IMR-90 (cell line): ENCODE results near the gene OR2A7. TPM values are rescaled to one million over a fixed set of nuclear protein-coding genes. Genes with fewer than 3 reads are reported as not detected.
"Not testable (repeated sequence)": the region's sequence is repeated elsewhere in the genome, so short reads cannot be mapped to it uniquely, and the experiment has no call there.

Experiments
- ATAC-seq: fragments of 200-7000 bp; cut with Tn5 transposase; 2 replicates; pipeline ENCODE4 v1.9.1; 2020; ENCODE audit warnings: low read depth, mild to moderate bottlenecking, moderate library complexity
- Bru-seq: library from RNA; stranded (reverse); fragments of 400-500 nt; gene quantifications from one replicate; lab custom pipeline; 2021; lab: Mats Ljungman, UMichigan
- BruChase-seq, 2 experiments: library from RNA; stranded (reverse); fragments of 400-500 nt; gene quantifications; one replicate each; lab custom pipeline; 2021; lab: Mats Ljungman, UMichigan
- BruUV-seq: library from RNA; stranded (reverse); fragments of 400-500 nt; replicated peaks from 2 replicates; lab custom pipeline; 2021; lab: Mats Ljungman, UMichigan
- CTCF ChIA-PET: fragments of 300-600 bp; formaldehyde crosslinking; extraction: SDS; loops from one replicate; lab custom pipeline; 2021; ENCODE audit warnings: antibody characterized with exemption; lab: Yijun Ruan, JAX
- POLR2A ChIA-PET: fragments of 300-600 bp; sonication (Branson Sonifier 250); formaldehyde crosslinking; loops from one replicate; lab custom pipeline; 2022; ENCODE audit warnings: antibody characterized with exemption; ENCODE audit not compliant: unreplicated experiment; lab: Charles Lee
- DNase-seq: peaks from one replicate; pipeline ENCODE4 v3.0.0; 2013
- H2AFZ ChIP-seq: replicated peaks from 2 replicates; pipeline ENCODE3; 2013; ENCODE audit warnings: low read length, mild to moderate bottlenecking; ENCODE audit not compliant: poor library complexity
- H2AK5ac ChIP-seq: 2 replicates; pipeline ENCODE4 v1.6.1; 2013; ENCODE audit warnings: low read depth, low read length, inconsistent platforms
- H2AK9ac ChIP-seq: replicated peaks from 2 replicates; pipeline ENCODE3; 2013; ENCODE audit warnings: mild to moderate bottlenecking, low read depth, low read length, moderate library complexity; ENCODE audit not compliant: poor library complexity
- H2BK120ac ChIP-seq: 2 replicates; pipeline ENCODE4 v1.6.1; 2013; ENCODE audit warnings: low read depth, low read length, inconsistent platforms
- H2BK15ac ChIP-seq: 3 replicates; pipeline ENCODE4 v1.6.1; 2013; ENCODE audit warnings: low read depth, low read length, inconsistent platforms
- H2BK20ac ChIP-seq: 2 replicates; pipeline ENCODE4 v1.6.1; 2013; ENCODE audit warnings: low read depth, mild to moderate bottlenecking, inconsistent platforms, low read length, moderate library complexity
- H2BK5ac ChIP-seq: 2 replicates; pipeline ENCODE4 v1.6.1; 2013; ENCODE audit warnings: mild to moderate bottlenecking, low read depth, low read length, inconsistent platforms; ENCODE audit not compliant: poor library complexity, severe bottlenecking
- H3K14ac ChIP-seq: replicated peaks from 2 replicates; pipeline ENCODE4 v1.6.1; 2013; ENCODE audit warnings: low read depth, low read length, inconsistent platforms
- H3K18ac ChIP-seq: 2 replicates; pipeline ENCODE4 v1.6.1; 2013; ENCODE audit warnings: low read depth, low read length, control low read depth
- H3K23ac ChIP-seq: 2 replicates; pipeline ENCODE4 v1.6.1; 2013; ENCODE audit warnings: low read depth, low read length, inconsistent platforms
- H3K27ac ChIP-seq: 2 replicates; pipeline ENCODE4 v1.5.1; 2013; ENCODE audit warnings: mild to moderate bottlenecking, control low read depth, low read length; ENCODE audit not compliant: insufficient read depth
- H3K27me3 ChIP-seq: 2 replicates; pipeline ENCODE4 v1.6.1; 2013; ENCODE audit warnings: low read length; ENCODE audit not compliant: control insufficient read depth, insufficient read depth
- H3K36me3 ChIP-seq: 2 replicates; pipeline ENCODE4 v1.6.1; 2013; ENCODE audit warnings: low read length, mixed read lengths; ENCODE audit not compliant: control insufficient read depth, insufficient read depth
- H3K4ac ChIP-seq: 2 replicates; pipeline ENCODE4 v1.6.1; 2013; ENCODE audit warnings: low read depth, low read length, inconsistent platforms
- H3K4me1 ChIP-seq: 2 replicates; pipeline ENCODE4 v1.6.1; 2013; ENCODE audit warnings: low read length, mixed read lengths; ENCODE audit not compliant: control insufficient read depth, insufficient read depth
- H3K4me2 ChIP-seq: 2 replicates; pipeline ENCODE4 v1.6.1; 2013; ENCODE audit warnings: low read depth, mild to moderate bottlenecking, control low read depth, low read length, moderate library complexity
- H3K4me3 ChIP-seq: 2 replicates; pipeline ENCODE4 v1.5.1; 2013; ENCODE audit warnings: low read depth, mild to moderate bottlenecking, control low read depth, low read length, moderate library complexity; ENCODE audit not compliant: insufficient read depth
- H3K56ac ChIP-seq: 2 replicates; pipeline ENCODE4 v1.6.1; 2013; ENCODE audit warnings: low read length, inconsistent platforms; ENCODE audit not compliant: insufficient read depth; ENCODE audit errors: extremely low read depth
- H3K79me1 ChIP-seq, 2 experiments: 2 replicates each; pipeline ENCODE4 v1.6.1; 2013; ENCODE audit warnings: low read length in 2 of 2, inconsistent platforms in 1 of 2, low read depth in 1 of 2
- H3K9ac ChIP-seq: 2 replicates; pipeline ENCODE4 v1.6.1; 2013; ENCODE audit warnings: low read depth, low read length, control low read depth
- H3K9me1 ChIP-seq: 2 replicates; pipeline ENCODE4 v1.6.1; 2013; ENCODE audit warnings: low read length, inconsistent platforms; ENCODE audit not compliant: insufficient read depth
- H3K9me3 ChIP-seq: 2 replicates; pipeline ENCODE4 v1.6.1; 2013; ENCODE audit warnings: low read length; ENCODE audit not compliant: control insufficient read depth, insufficient read depth
- H4K20me1 ChIP-seq: 2 replicates; pipeline ENCODE4 v1.6.1; 2013; ENCODE audit warnings: low read length, inconsistent platforms; ENCODE audit not compliant: insufficient read depth
- H4K5ac ChIP-seq: 2 replicates; pipeline ENCODE4 v1.6.1; 2013; ENCODE audit warnings: mild to moderate bottlenecking, low read depth, low read length, control low read depth
- H4K8ac ChIP-seq, 2 experiments: 2 replicates each; pipeline ENCODE4 v1.6.1; 2013; ENCODE audit warnings: low read depth in 2 of 2, low read length in 2 of 2, control low read depth in 1 of 2, inconsistent platforms in 1 of 2
- H4K91ac ChIP-seq: 2 replicates; pipeline ENCODE4 v1.6.1; 2013; ENCODE audit warnings: low read depth, low read length, inconsistent platforms; ENCODE audit not compliant: insufficient read depth
- WGBS, 2 experiments: methylation state at CpG; one replicate each; pipeline versions ENCODE4 v1.1.5 to v1.1.7; 2013; ENCODE audit warnings: missing lambda C conversion rate in 2 of 2; ENCODE audit not compliant: insufficient read length in 1 of 2; ENCODE audit errors: extremely low coverage in 2 of 2; 5-methylcytosine and 5-hydroxymethylcytosine counted together
- dilution Hi-C: fragments of 300-500 bp; cut with HindIII; formaldehyde crosslinking; loops from one replicate; pipeline ENCODE4 v1.14.3; 2018; ENCODE audit warnings: low sequenced_read_pairs; ENCODE audit not compliant: unreplicated experiment
- in situ Hi-C: fragments of 300-500 bp; cut with MboI; formaldehyde crosslinking; loops from 3 replicates; pipeline ENCODE4 v1.14.3; 2019; ENCODE audit warnings: low sequenced_read_pairs, inconsistent platforms, mixed read lengths
- intact Hi-C: fragments of 100-400 bp; cut with micrococcal nuclease; formaldehyde crosslinking; loops from 2 replicates; pipeline ENCODE4 v1.10.0; 2022
- long read RNA-seq: library from polyadenylated mRNA; unstranded; transcript quantifications from one replicate; pipeline ENCODE4 v2.0.0, GENCODE V29; 2021; ENCODE audit not compliant: unreplicated experiment
- polyA plus RNA-seq, 3 experiments: library from polyadenylated mRNA; depleted of rRNA; stranded (reverse); fragments of >200 nt; gene quantifications; 2 replicates each; pipeline ENCODE4 v1.2.3, GENCODE V29; 2012; ENCODE audit warnings: low replicate concordance in 1 of 3
- total RNA-seq: library from RNA; depleted of rRNA; stranded (reverse); fragments of >200 nt; gene quantifications from 2 replicates; pipeline ENCODE4 v1.2.3, GENCODE V29; 2012; rRNA removed

OR2A7 gene
- total RNA-seq (not detected in 2 replicates), polyA plus RNA-seq (2012; rRNA removed) (not detected in 2 replicates), Bru-seq, nascent RNA (not detected), BruChase-seq, experiment 1, labeled RNA remaining after a 6-hour chase (percentile 20 among the genes with signal in this experiment), BruChase-seq, experiment 2, labeled RNA remaining after a 2-hour chase (percentile 21 among the genes with signal in this experiment)
- polyA plus RNA-seq (2012; cell fraction: cytosol; rRNA removed): not detected in 2 replicates
- not detected in 2 replicates for polyA plus RNA-seq (2012; cell fraction: nucleus; rRNA removed; ENCODE audit: low replicate concordance)
- long read RNA-seq: 0 reads

GRCh38 chr7:144264692-144265091 lies at the start of gene OR2A7:
Gene OR2A7 (minus strand): TSS chr7:144264792. CDS start chr7:144259628, 5,164 bp downstream.
- H2BK20ac ChIP-seq, POLR2A ChIA-PET, H3K18ac ChIP-seq, H3K4me3 ChIP-seq, dilution Hi-C loops, H4K8ac ChIP-seq, H3K4me1 ChIP-seq, H3K36me3 ChIP-seq, H2AK9ac ChIP-seq, H3K4me2 ChIP-seq, H2BK120ac ChIP-seq, H3K9ac ChIP-seq, H3K23ac ChIP-seq, H3K56ac ChIP-seq, H4K20me1 ChIP-seq, BruUV-seq, H2BK5ac ChIP-seq, H4K5ac ChIP-seq, H3K27me3 ChIP-seq, H2BK15ac ChIP-seq, H3K9me1 ChIP-seq, DNase-seq, ATAC-seq, H3K9me3 ChIP-seq, H3K4ac ChIP-seq, H4K91ac ChIP-seq, H2AK5ac ChIP-seq, CTCF ChIA-PET, H3K79me1 ChIP-seq, intact Hi-C loops, H3K14ac ChIP-seq, H3K27ac ChIP-seq, in situ Hi-C loops, H2AFZ ChIP-seq: not testable (repeated sequence)
- no CpG with 5 or more reads among the region's 7 CpGs for WGBS, 2 experiments

- BruUV-seq, H3K14ac ChIP-seq, POLR2A ChIA-PET, H3K36me3 ChIP-seq, H3K9me1 ChIP-seq, H3K4ac ChIP-seq, dilution Hi-C loops, H4K20me1 ChIP-seq, H2AK5ac ChIP-seq, DNase-seq, intact Hi-C loops, H2AFZ ChIP-seq, H3K4me2 ChIP-seq, H4K8ac ChIP-seq, H2AK9ac ChIP-seq, H2BK120ac ChIP-seq, H4K91ac ChIP-seq, CTCF ChIA-PET, H3K4me1 ChIP-seq, H4K5ac ChIP-seq, H3K79me1 ChIP-seq, H3K27me3 ChIP-seq, H3K9ac ChIP-seq, H2BK5ac ChIP-seq, H3K27ac ChIP-seq, H3K4me3 ChIP-seq, ATAC-seq, H2BK15ac ChIP-seq, H3K23ac ChIP-seq, H3K18ac ChIP-seq, in situ Hi-C loops, H2BK20ac ChIP-seq, H3K9me3 ChIP-seq, H3K56ac ChIP-seq: not testable (repeated sequence)
- WGBS, 2 experiments: no CpG with 5 or more reads among the region's 2 CpGs
Measured at GRCh38 chr7:144311872-144312469, 47.4 kb upstream of the OR2A7 start, which contains the start of gene OR2A1. Gene OR2A1 (plus strand): TSS chr7:144312419. CDS start chr7:144318125, 5,706 bp downstream.
